ENCODE data around the gene TSPAN11. TPM values are rescaled to one million over a fixed set of nuclear protein-coding genes. Genes with fewer than 3 reads are reported as not detected.

The TSPAN11 gene
- total RNA-seq, 1 donor from 2014 or later = not detected

DNA sequence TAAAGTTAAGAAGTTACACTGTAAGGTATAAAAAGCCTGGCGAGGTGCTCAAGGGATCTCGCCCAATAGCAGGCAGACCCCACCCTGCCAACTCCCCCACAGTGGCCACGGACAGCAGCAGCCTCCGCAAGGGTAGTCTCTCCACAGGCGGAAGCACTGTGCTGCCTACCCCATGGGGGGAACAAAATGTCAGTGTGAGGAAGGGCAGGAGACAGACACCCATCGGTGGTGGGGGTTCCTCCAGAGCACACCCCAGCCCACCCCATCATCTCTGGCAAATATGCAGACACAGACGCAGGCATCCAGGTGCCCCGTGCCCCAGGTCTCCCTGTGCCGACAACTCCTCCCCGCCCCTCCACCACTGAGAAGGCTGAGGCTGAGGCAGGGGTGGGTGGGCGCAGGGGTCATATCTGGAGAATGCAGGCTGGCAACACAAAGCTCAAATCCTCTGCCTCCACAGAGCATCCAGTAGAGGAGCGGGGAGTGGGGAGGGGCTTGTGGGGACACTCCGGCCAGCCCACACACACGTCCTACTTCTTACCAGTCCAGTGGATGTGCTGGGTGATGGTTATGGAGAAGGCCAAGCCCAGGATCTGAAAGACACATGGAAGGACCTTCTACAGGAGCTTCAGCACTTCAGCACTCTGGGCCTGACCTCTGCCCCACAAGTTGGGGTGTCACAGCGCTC lies 78.9 kb downstream of the TSPAN11 start:
- H3K4me3 ChIP-seq (ENCODE audit: low read depth, low read length) = no peak overlapping the region
- H3K27me3 ChIP-seq (ENCODE audit: control insufficient read depth, insufficient read depth, low read length) = no peaks in the 10 kb centered on the region
- DNase-seq (ENCODE audit: low read depth) = no peak
- TF ChIP-seq, protein P1, sequence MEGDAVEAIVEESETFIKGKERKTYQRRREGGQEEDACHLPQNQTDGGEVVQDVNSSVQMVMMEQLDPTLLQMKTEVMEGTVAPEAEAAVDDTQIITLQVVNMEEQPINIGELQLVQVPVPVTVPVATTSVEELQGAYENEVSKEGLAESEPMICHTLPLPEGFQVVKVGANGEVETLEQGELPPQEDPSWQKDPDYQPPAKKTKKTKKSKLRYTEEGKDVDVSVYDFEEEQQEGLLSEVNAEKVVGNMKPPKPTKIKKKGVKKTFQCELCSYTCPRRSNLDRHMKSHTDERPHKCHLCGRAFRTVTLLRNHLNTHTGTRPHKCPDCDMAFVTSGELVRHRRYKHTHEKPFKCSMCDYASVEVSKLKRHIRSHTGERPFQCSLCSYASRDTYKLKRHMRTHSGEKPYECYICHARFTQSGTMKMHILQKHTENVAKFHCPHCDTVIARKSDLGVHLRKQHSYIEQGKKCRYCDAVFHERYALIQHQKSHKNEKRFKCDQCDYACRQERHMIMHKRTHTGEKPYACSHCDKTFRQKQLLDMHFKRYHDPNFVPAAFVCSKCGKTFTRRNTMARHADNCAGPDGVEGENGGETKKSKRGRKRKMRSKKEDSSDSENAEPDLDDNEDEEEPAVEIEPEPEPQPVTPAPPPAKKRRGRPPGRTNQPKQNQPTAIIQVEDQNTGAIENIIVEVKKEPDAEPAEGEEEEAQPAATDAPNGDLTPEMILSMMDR (IDR thresholded peaks at IDR 0.05; ENCODE audit: insufficient read depth, low read length, severe bottlenecking) = no peak
- FAIRE-seq = no peak
- no peaks in the 10 kb centered on the region for H3K36me3 ChIP-seq (ENCODE audit: control insufficient read depth, insufficient read depth, low read length)

DNA sequence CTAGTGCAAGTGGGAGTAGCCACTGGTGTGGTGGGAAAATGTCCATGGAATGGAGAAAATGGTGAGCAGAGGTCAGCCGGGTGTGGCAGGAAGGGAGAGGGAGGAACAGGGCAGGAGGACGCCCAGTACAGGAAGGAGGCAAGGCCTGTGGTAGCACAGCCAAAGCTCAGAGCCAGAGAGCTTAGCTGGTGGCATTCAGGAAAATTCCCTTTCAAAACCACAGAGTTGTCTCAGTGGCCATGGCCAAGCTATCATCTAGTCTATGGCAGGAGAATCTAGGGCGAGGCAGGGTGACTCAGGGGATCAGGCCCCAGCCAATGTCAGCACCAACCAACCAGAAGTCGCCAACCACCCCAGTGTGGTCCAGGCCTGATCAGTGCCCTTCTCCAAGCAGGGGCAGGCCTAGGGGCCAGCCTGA lies 79.4 kb downstream of the TSPAN11 start:
- FAIRE-seq (no peak), DNase-seq (ENCODE audit: low read depth) (peak; percentile 37)
- no peak overlapping the region for H3K4me3 ChIP-seq (ENCODE audit: low read depth, low read length)
- no peaks in the 10 kb centered on the region for H3K27me3 ChIP-seq (ENCODE audit: control insufficient read depth, insufficient read depth, low read length)
- TF ChIP-seq, protein P1 (IDR thresholded peaks at IDR 0.05; ENCODE audit: insufficient read depth, low read length, severe bottlenecking) = no peak
- H3K36me3 ChIP-seq (ENCODE audit: control insufficient read depth, insufficient read depth, low read length) = no peaks in the 10 kb centered on the region

DNA sequence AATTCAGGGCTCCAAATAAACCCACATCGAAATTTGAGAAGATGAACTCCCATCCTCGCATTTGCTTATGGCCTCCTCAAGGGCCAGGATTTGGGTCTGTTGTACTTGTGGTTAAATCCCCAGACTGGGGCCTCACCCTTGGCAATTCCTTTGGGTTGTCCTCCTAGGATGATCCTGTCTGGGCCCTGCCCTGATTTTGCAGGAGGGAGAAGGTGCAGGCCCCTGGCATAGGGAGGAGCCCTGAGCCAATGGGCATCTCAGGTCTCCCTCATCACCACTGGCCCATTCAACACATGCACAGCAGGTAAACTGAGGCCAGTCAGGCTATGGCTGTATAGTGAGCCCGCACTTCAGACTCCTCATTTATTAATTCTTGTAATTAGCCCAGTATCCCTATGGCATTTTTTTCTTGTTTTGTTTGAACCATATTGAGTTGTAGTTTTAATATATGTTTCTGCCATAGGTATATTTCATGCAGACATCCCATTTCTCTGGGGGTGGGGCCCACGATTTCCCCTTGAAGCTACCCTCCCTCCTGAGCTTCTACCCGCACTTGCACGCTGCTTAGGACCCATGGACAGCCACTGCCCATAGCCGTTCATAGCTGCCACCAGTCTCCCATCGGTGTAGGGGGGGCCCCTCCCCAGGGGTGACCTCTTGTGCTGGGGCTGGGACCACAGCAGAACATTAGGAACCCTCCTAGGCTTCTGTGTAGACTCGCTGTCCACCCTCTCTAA lies 80.0 kb downstream of the TSPAN11 start:
- TF ChIP-seq, protein P1 (IDR thresholded peaks at IDR 0.05; ENCODE audit: insufficient read depth, low read length, severe bottlenecking) = no peak
- DNase-seq (ENCODE audit: low read depth) (no peak), FAIRE-seq (no peak)
- no peak overlapping the region for H3K4me3 ChIP-seq (ENCODE audit: low read depth, low read length)
- H3K36me3 ChIP-seq (ENCODE audit: control insufficient read depth, insufficient read depth, low read length) = no peaks in the 10 kb centered on the region
- no peaks in the 10 kb centered on the region for H3K27me3 ChIP-seq (ENCODE audit: control insufficient read depth, insufficient read depth, low read length)

DNA sequence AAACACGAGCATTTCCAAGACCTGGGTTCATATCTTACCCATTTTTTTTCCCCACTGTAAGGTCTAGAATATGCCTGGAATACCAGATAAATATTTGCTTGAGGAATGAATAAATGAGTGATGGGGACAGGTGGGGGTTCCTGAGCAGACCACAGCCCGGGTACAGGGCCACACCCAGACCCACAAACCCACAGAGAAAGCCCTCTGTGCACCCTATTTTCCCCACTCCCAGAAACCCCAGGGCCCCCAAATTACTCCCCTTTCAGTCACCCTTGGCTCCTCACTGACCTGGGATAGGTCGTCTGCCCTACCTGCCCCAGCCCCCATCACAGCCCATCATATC lies 80.6 kb downstream of the TSPAN11 start:
- no peak for DNase-seq (ENCODE audit: low read depth)
- no peak for FAIRE-seq
- TF ChIP-seq, protein P1 (IDR thresholded peaks at IDR 0.05; ENCODE audit: insufficient read depth, low read length, severe bottlenecking) = no peak
- Histone ChIP-seq H3K36me3 (ENCODE audit: control insufficient read depth, insufficient read depth, low read length) (no peaks in the 10 kb centered on the region), H3K27me3 (ENCODE audit: control insufficient read depth, insufficient read depth, low read length) (no peaks in the 10 kb centered on the region), H3K4me3 (ENCODE audit: low read depth, low read length) (no peak overlapping the region)

DNA sequence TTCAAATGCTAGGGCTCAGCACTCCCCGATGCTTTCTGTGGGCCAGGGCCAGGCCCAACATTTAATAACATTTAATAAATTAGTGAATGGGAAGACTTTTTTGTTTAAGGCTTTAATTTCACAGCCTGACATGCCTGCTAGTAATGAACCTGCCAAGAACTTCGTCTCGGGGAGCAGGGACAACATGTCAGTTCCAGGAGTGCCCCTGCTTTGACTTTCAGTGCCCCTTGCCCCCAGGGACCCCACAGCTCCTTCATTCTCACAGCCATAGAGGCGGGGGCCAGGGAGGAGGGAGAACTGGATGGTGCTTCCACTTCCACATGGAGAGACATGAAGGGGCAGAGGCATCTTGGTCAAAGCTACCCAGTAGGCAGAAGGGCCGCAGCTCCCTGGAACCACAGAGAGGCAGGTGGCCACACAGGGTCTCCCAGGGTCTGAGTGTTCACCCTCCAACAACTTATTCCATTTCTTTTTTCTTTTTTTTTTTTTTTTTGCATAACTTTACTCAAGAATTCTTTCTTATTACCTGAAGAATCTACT lies 81.2 kb downstream of the TSPAN11 start:
- TF ChIP-seq, protein P1 (IDR thresholded peaks at IDR 0.05; ENCODE audit: insufficient read depth, low read length, severe bottlenecking) = no peak
- H3K27me3 ChIP-seq (ENCODE audit: control insufficient read depth, insufficient read depth, low read length) = no peaks in the 10 kb centered on the region
- H3K36me3 ChIP-seq (ENCODE audit: control insufficient read depth, insufficient read depth, low read length) = no peaks in the 10 kb centered on the region
- DNase-seq (ENCODE audit: low read depth) (no peak), FAIRE-seq (no peak)
- no peak overlapping the region for H3K4me3 ChIP-seq (ENCODE audit: low read depth, low read length)
